ENCODE measurements around the gene P2RX4. TPM values are rescaled to one million over a fixed set of nuclear protein-coding genes. Genes with fewer than 3 reads are reported as not detected.
A peak's percentile ranks its signal among the peaks of the same experiment; 100 is the strongest.

The P2RX4 gene
- total and polyA plus RNA-seq, 2 of the 8 experiments (the other 6 are each of a cell fraction or from before 2014, with no cell fraction given): 9.5 to 12.2 TPM

DNA sequence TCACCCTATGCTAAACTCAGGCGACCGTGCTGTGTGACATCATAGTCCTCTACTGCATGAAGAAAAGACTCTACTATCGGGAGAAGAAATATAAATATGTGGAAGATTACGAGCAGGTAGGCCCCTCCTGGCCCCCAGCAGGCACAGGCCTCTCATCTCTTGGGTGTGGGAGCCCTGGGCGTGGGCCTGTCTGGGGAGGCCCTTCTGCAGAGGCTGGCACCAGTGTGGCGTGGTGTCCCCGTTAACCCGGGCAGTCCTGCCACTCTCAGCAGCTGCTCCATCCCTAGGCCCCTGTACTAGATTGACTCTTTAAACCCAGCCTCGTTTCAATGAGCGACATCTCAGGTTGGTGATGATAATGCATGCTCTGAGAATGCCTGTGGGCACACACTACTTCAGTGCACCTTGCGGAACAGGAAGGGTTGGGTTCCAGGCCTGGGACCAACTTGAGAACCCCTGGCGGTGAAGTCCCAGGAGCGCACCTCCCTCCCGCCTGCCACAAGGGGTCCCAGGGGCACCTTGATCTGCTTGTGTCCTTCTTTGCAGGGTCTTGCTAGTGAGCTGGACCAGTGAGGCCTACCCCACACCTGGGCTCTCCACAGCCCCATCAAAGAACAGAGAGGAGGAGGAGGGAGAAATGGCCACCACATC lies 23.2 kb downstream of the P2RX4 start:
- H2BK12ac ChIP-seq (ENCODE audit: low read depth, low read length): no peak overlapping the region

More for the DNA sequence above, 23.2 kb downstream of the P2RX4 start:
- H3K9ac ChIP-seq (replicated peaks in 1 of 4; ENCODE audit: extremely low read depth in 1 of 4, low read depth in 3 of 4, low read length in 3 of 4): no peak overlapping the region
- POLR2A ChIA-PET (ENCODE audit: partially characterized antibody): interaction anchor here (0.9 to 1.6 kb wide), 2 partner anchors 9 to 62 kb away, joined by 3 to 6 read pairs; no protein-coding TSS in a partner anchor
- no peak overlapping the region for H3K23ac ChIP-seq (ENCODE audit: insufficient read length)
- 89% methylated on average over 14 of the region's 14 CpGs; no CpG with 5 or more reads in 1 of the 2 experiments for WGBS, 2 experiments (ENCODE audit: extremely low coverage in 1 of 2, insufficient coverage in 1 of 2, insufficient read length in 1 of 2, insufficient replicate concordance in 2 of 2, low coverage in 1 of 2, low lambda C conversion rate in 2 of 2, missing lambda C conversion rate in 1 of 2)
- no peak overlapping the region for H2AFZ ChIP-seq (ENCODE audit: low read length)
- H3K4me2 ChIP-seq (ENCODE audit: insufficient read depth in 1 of 2, low read depth in 2 of 2, low read length in 2 of 2): no peak overlapping the region
- H4K91ac ChIP-seq (replicated peaks; ENCODE audit: insufficient read length, low read length): no peak overlapping the region
- no peak overlapping the region for H2BK20ac ChIP-seq (ENCODE audit: low read length)
- TF ChIP-seq KDM1A (IDR thresholded peaks at IDR 0.05; ENCODE audit: borderline replicate concordance, low read length): no peak
- TF ChIP-seq, protein P1, sequence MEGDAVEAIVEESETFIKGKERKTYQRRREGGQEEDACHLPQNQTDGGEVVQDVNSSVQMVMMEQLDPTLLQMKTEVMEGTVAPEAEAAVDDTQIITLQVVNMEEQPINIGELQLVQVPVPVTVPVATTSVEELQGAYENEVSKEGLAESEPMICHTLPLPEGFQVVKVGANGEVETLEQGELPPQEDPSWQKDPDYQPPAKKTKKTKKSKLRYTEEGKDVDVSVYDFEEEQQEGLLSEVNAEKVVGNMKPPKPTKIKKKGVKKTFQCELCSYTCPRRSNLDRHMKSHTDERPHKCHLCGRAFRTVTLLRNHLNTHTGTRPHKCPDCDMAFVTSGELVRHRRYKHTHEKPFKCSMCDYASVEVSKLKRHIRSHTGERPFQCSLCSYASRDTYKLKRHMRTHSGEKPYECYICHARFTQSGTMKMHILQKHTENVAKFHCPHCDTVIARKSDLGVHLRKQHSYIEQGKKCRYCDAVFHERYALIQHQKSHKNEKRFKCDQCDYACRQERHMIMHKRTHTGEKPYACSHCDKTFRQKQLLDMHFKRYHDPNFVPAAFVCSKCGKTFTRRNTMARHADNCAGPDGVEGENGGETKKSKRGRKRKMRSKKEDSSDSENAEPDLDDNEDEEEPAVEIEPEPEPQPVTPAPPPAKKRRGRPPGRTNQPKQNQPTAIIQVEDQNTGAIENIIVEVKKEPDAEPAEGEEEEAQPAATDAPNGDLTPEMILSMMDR (IDR thresholded peaks at IDR 0.05; ENCODE audit: control extremely low read depth in 1 of 3, insufficient read depth in 1 of 3, low read depth in 1 of 3, low read length in 3 of 3): peak; percentile 48 to 53 (median 53)
- peak; percentile 4 to 18; a peak in 1 of 4 replicates for TF ChIP-seq RAD21 (IDR thresholded peaks at IDR 0.05 in 1 of 2, conservative IDR thresholded peaks at IDR 0.05 in 1 of 2; ENCODE audit: low read depth in 2 of 2, low read length in 2 of 2)
- H3K4me3 ChIP-seq (ENCODE audit: extremely low read depth in 1 of 4, insufficient read depth in 2 of 4, low read depth in 3 of 4, low read length in 4 of 4): no peak overlapping the region
- no peaks in the 10 kb centered on the region for H3K27me3 ChIP-seq (replicated peaks in 1 of 4; ENCODE audit: control insufficient read depth in 3 of 4, extremely low read depth in 1 of 4, insufficient read depth in 3 of 4, low read length in 3 of 4)
- no peak overlapping the region for H3K4ac ChIP-seq (replicated peaks; ENCODE audit: insufficient read length, low read depth, low read length)
- DNase-seq (ENCODE audit: low read depth in 1 of 2, low spot score in 2 of 2) (peak in 1 of 2 experiments; percentile 56), FAIRE-seq (no peak)
- H3K79me1 ChIP-seq (ENCODE audit: low read depth, low read length): no peaks in the 10 kb centered on the region
- H2BK15ac ChIP-seq (ENCODE audit: low read length): no peak overlapping the region
- no peak overlapping the region for H2AK5ac ChIP-seq (ENCODE audit: low read depth, low read length)
- CTCF ChIA-PET (ENCODE audit: partially characterized antibody): interaction anchor here (0.8 to 3.5 kb wide), 4 partner anchors 9 to 30 kb away, joined by 3 to 19 read pairs (median 7); no protein-coding TSS in a partner anchor
- no peaks in the 10 kb centered on the region for H4K20me1 ChIP-seq (replicated peaks in 1 of 2; ENCODE audit: control insufficient read depth in 1 of 2, insufficient read depth in 2 of 2, low read length in 2 of 2)
- H3K9me3 ChIP-seq (ENCODE audit: insufficient read depth in 2 of 2, low read depth in 1 of 2, low read length in 1 of 2): no peaks in the 10 kb centered on the region
- H3K4me1 ChIP-seq (replicated peaks in 1 of 4; ENCODE audit: control insufficient read depth in 3 of 4, insufficient read depth in 4 of 4, low read length in 3 of 4): peaks cover 0 to 4% (median 0%) of the 10 kb centered on the region in 4 experiments; a peak in 3 of 7 replicates
- no peaks in the 10 kb centered on the region for H3K79me2 ChIP-seq (ENCODE audit: control insufficient read depth in 1 of 2, insufficient read depth in 2 of 2, low read length in 2 of 2)
- H3K18ac ChIP-seq (ENCODE audit: extremely low read depth, low read length): no peak overlapping the region
- H3K36me3 ChIP-seq (ENCODE audit: control insufficient read depth in 2 of 4, insufficient read depth in 4 of 4, low read length in 3 of 4): no peaks in the 10 kb centered on the region; a peak in 1 of 8 replicates
- no peak overlapping the region for H3K27ac ChIP-seq (ENCODE audit: low read depth, low read length)
- H4K8ac ChIP-seq (ENCODE audit: extremely low read depth, insufficient read depth, low read length): no peak overlapping the region
- no peak overlapping the region for H4K5ac ChIP-seq (ENCODE audit: insufficient read length, low read depth, low read length)
- peak overlapping the region; percentile 72; the same call in 1 of the 2 replicates for H2BK5ac ChIP-seq (ENCODE audit: low read depth, low read length)
- no peak overlapping the region for H2BK120ac ChIP-seq (replicated peaks; ENCODE audit: low read depth, low read length)
- no peak overlapping the region for H3K56ac ChIP-seq (replicated peaks; ENCODE audit: insufficient read length, low read depth, low read length)
- no peaks in the 10 kb centered on the region for H3K23me2 ChIP-seq (ENCODE audit: low read depth, low read length)
- H3K14ac ChIP-seq (ENCODE audit: insufficient read length): no peak overlapping the region
